Astrocyte of the cerebellum (primary cell): ENCODE results near the gene CLCN6.

Experiments
- DNase-seq: peaks from one replicate; pipeline ENCODE4 v3.0.0-alpha.2; 2011; ENCODE audit warnings: low read depth
- H3K4me3 ChIP-seq: 2 replicates; pipeline ENCODE4 v1.5.1; 2011; ENCODE audit warnings: mild to moderate bottlenecking, low read depth, low read length, moderate library complexity
- in situ Hi-C: cut with HindIII; loops from 2 replicates; pipeline ENCODE4 v1.10.0; 2017; ENCODE audit warnings: low sequenced_read_pairs
- TF ChIP-seq, protein P1 (sequence below): IDR thresholded peaks from 2 replicates; pipeline ENCODE4 v1.5.1; 2012; ENCODE audit warnings: low read length, low read depth, moderate library complexity, mild to moderate bottlenecking; ENCODE audit errors: missing control alignments

The CLCN6 gene

GRCh38 chr1:11868331-11868980 is 62.5 kb downstream of the CLCN6 start:
- in situ Hi-C loops: loop anchor here (5.0 kb wide), 1 partner anchor 96 kb away; no protein-coding TSS in a partner anchor
- DNase-seq: no peak
- TF ChIP-seq, protein P1, sequence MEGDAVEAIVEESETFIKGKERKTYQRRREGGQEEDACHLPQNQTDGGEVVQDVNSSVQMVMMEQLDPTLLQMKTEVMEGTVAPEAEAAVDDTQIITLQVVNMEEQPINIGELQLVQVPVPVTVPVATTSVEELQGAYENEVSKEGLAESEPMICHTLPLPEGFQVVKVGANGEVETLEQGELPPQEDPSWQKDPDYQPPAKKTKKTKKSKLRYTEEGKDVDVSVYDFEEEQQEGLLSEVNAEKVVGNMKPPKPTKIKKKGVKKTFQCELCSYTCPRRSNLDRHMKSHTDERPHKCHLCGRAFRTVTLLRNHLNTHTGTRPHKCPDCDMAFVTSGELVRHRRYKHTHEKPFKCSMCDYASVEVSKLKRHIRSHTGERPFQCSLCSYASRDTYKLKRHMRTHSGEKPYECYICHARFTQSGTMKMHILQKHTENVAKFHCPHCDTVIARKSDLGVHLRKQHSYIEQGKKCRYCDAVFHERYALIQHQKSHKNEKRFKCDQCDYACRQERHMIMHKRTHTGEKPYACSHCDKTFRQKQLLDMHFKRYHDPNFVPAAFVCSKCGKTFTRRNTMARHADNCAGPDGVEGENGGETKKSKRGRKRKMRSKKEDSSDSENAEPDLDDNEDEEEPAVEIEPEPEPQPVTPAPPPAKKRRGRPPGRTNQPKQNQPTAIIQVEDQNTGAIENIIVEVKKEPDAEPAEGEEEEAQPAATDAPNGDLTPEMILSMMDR: no peak
- H3K4me3 ChIP-seq: no peak overlapping the region

GRCh38 chr1:11869104-11869503 is 63.1 kb downstream of the CLCN6 start:
- no peak for DNase-seq

GRCh38 chr1:11869650-11870207 is 63.7 kb downstream of the CLCN6 start:
- in situ Hi-C loops: loop anchor here (5.0 kb wide), 1 partner anchor 97 kb away; no protein-coding TSS in a partner anchor
- TF ChIP-seq, protein P1: no peak
- no peak for DNase-seq
- H3K4me3 ChIP-seq: no peak overlapping the region

More at GRCh38 chr1:11869104-11869503, 63.1 kb downstream of the CLCN6 start:
- TF ChIP-seq, protein P1: no peak
- in situ Hi-C loops: loop anchor here (5.0 kb wide), 1 partner anchor 97 kb away; no protein-coding TSS in a partner anchor
- no peak overlapping the region for H3K4me3 ChIP-seq

- no peak overlapping the region for H3K4me3 ChIP-seq
- TF ChIP-seq, protein P1: no peak
- in situ Hi-C loops: no loop called here
- no peak for DNase-seq
Observed at GRCh38 chr1:11872545-11872944, 66.6 kb downstream of the CLCN6 start.

GRCh38 chr1:11873395-11874257 is 67.6 kb downstream of the CLCN6 start:
- in situ Hi-C loops: no loop called here
- TF ChIP-seq, protein P1: no peak
- no peak overlapping the region for H3K4me3 ChIP-seq
- DNase-seq: no peak

GRCh38 chr1:11874258-11874562 is 68.2 kb downstream of the CLCN6 start:
- in situ Hi-C loops: no loop called here
- TF ChIP-seq, protein P1: no peak
- DNase-seq: no peak
- H3K4me3 ChIP-seq: no peak overlapping the region
